T-helper 2 cell treated with Interferon-gamma antibody and Interleukin-4, amounts not matched to agents 5 μg/mL and 100 μg/mL, for 36 hours (primary cell): ENCODE results near the gene PKHD1.

Experiments
- DNase-seq: peaks from one replicate; pipeline ENCODE4 v3.0.0; 2021; ENCODE audit warnings: low spot score
- H3K27ac Mint-ChIP-seq: one replicate; pipeline ENCODE4 v1.8.0; 2021; ENCODE audit warnings: mild to moderate bottlenecking, mixed read lengths
- H3K27me3 Mint-ChIP-seq: one replicate; pipeline ENCODE4 v1.8.0; 2021; ENCODE audit warnings: low read depth, mixed read lengths
- H3K36me3 Mint-ChIP-seq: one replicate; pipeline ENCODE4 v1.8.0; 2021; ENCODE audit warnings: low read depth, mixed read lengths
- H3K4me1 Mint-ChIP-seq: one replicate; pipeline ENCODE4 v1.8.0; 2021; ENCODE audit warnings: low read depth, mixed read lengths
- H3K4me3 Mint-ChIP-seq: one replicate; pipeline ENCODE4 v1.8.0; 2022; ENCODE audit warnings: mild to moderate bottlenecking, moderate library complexity, mixed read lengths
- H3K9me3 Mint-ChIP-seq: one replicate; pipeline ENCODE4 v1.8.0; 2021; ENCODE audit warnings: mixed read lengths

PKHD1 gene

DNA sequence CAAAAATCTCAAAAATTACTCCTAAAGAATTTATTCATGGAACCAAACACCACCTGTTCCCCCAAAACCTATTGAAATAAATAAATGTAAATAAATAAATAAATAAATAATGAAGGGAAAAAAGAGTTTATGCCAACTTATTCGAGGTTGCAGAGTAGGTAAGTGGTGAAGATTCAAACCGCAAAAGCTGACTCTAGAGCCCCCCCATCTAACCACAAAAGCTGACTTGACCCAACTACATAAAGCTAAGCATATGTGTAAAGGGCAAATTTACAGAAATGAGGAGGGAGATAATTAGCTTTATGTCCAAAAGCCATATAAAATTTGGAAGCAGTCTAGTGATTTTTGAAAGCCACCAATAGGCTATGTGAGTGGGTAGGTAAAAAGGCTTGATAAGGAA lies 486.9 kb downstream of the PKHD1 start:
- H3K27me3 Mint-ChIP-seq: no peaks in the 10 kb centered on the region
- H3K4me3 Mint-ChIP-seq: no peak overlapping the region
- H3K4me1 Mint-ChIP-seq: no peaks in the 10 kb centered on the region
- no peaks in the 10 kb centered on the region for H3K36me3 Mint-ChIP-seq
- no peak overlapping the region for H3K27ac Mint-ChIP-seq
- DNase-seq: no peak
- peaks cover 8% of the 10 kb centered on the region for H3K9me3 Mint-ChIP-seq

DNA sequence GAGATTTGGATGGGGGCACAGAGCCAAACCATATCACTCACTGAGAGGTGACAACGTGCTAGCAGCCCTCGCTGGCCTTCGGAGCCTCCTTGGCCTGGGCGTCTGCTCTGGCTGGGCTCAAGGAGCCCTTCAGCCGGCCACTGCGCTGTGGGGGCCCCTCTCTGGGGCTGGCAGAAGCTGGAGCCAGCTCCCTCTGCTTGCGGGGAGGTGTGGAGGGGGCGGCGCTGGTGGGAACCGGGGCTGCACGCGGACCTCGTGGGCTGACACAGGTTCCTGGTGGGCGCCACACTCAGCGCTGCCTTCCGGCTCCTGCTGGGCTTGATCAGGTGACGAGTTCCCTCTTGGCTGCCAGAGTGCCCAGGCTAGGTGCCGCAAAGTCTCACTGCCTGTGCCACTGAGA lies 489.2 kb downstream of the PKHD1 start:
- Mint-ChIP-seq H3K36me3 (no peaks in the 10 kb centered on the region), H3K9me3 (peaks cover 8% of the 10 kb centered on the region), H3K27me3 (no peaks in the 10 kb centered on the region), H3K4me3 (no peak overlapping the region), H3K27ac (no peak overlapping the region), H3K4me1 (no peaks in the 10 kb centered on the region)
- DNase-seq: no peak

DNA sequence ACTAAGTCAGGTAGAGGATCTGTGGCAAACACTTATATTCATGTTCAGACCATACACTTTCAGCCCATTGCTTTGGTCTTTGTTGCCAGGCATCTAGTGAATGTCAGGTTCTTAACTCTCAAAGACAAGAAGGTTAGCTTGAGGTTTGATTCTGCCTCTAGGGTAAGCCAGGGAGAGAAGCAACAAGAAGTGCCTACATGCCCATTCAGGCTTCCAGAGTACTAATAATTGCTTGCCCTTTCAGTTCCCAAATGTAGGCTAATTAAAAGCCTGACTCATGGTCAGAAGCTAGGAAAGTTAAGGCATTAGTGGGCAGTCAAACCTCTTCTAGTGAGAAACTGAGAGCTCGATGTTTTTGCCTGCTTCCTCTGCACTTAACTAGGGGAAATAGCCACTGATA lies 492.4 kb downstream of the PKHD1 start:
- Mint-ChIP-seq H3K4me1 (no peaks in the 10 kb centered on the region), H3K9me3 (peaks cover 8% of the 10 kb centered on the region), H3K36me3 (no peaks in the 10 kb centered on the region), H3K27me3 (no peaks in the 10 kb centered on the region), H3K27ac (no peak overlapping the region), H3K4me3 (no peak overlapping the region)
- DNase-seq: no peak

DNA sequence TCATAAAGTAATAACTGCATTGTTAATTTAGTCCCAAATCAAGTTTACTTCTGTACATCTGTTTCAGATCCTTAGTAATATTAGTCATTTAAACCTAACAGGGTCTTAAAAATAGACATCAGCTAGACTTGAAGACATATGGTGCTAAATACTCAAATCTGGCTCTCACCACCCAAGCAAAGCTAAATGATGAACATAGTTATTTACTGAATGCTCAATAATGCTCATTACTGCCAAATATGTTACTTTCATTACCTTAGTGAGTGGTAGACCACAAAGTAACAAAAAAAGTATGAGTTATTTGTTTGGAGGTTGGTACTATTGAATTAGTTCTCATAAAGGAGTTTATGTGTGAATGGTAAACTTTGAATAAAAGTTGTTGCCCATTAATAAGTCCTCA lies 502.1 kb downstream of the PKHD1 start:
- H3K4me1 Mint-ChIP-seq: no peaks in the 10 kb centered on the region
- no peak overlapping the region for H3K27ac Mint-ChIP-seq
- no peak overlapping the region for H3K4me3 Mint-ChIP-seq
- no peak for DNase-seq
- H3K9me3 Mint-ChIP-seq: no peaks in the 10 kb centered on the region
- no peaks in the 10 kb centered on the region for H3K36me3 Mint-ChIP-seq
- no peaks in the 10 kb centered on the region for H3K27me3 Mint-ChIP-seq

DNA sequence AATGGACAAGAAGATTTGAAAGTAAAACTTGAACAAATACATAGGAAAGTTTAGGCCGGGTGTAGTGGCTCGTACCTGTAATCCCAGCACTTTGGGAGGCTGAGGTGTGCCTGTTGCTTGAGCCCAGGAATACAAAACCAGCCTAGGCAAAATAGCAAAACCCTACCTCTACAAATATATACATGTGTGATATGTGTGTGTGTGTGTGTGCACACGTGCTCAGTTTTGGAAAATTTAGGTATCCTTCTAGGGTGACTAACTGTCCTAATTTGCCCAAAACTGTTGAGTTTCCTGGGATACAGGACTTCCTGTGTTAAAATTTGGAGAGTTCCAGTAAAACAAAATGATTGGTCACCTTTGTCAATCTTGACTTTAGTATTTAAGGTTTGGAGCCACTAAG lies 503.2 kb downstream of the PKHD1 start:
- Mint-ChIP-seq H3K4me3 (no peak overlapping the region), H3K4me1 (no peaks in the 10 kb centered on the region), H3K27ac (no peak overlapping the region), H3K36me3 (no peaks in the 10 kb centered on the region), H3K9me3 (no peaks in the 10 kb centered on the region), H3K27me3 (no peaks in the 10 kb centered on the region)
- DNase-seq: no peak

DNA sequence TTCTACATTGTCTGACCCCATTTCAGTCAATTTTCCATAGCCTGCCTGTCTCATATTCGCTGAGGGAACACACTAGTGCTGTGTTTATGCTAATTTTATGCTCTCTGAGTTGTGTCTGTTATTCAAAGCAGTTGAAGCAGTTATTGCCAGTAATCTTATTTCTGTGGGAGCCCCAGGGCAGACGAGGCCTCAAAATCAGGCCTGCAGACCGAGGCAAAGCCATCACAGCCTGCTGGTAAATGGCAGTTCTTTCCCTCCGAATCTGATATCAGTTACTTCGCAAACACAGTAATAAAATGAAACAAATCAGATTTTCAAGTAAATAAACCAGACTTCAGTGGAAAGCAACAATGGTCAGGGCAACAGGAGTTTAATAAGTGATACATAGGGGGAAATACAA lies 508.4 kb downstream of the PKHD1 start:
- Mint-ChIP-seq H3K36me3 (no peaks in the 10 kb centered on the region), H3K27ac (no peak overlapping the region), H3K4me3 (no peak overlapping the region), H3K27me3 (no peaks in the 10 kb centered on the region), H3K9me3 (peaks cover 6% of the 10 kb centered on the region), H3K4me1 (no peaks in the 10 kb centered on the region)
- no peak for DNase-seq

DNA sequence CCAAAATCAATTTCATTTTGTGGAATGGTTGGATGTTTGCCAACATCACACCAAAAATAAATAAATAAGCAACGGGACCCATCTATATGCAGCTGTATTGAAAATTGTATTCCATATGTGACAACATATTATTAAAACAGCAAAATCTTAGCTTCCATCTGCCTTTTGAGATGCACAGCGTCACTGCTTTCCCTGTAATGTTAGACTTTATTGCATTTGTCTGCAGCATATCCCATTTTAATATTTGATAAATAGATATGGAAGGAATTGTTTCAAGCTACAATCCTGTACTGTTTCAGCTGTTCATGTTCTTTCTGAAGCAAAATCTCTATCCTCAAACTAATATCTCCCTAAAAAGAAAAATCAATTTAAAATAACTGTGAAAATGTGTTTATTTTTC lies 509.1 kb downstream of the PKHD1 start:
- no peak for DNase-seq
- no peak overlapping the region for H3K4me3 Mint-ChIP-seq
- peaks cover 6% of the 10 kb centered on the region for H3K9me3 Mint-ChIP-seq
- H3K36me3 Mint-ChIP-seq: no peaks in the 10 kb centered on the region
- H3K4me1 Mint-ChIP-seq: no peaks in the 10 kb centered on the region
- H3K27ac Mint-ChIP-seq: no peak overlapping the region
- H3K27me3 Mint-ChIP-seq: no peaks in the 10 kb centered on the region

DNA sequence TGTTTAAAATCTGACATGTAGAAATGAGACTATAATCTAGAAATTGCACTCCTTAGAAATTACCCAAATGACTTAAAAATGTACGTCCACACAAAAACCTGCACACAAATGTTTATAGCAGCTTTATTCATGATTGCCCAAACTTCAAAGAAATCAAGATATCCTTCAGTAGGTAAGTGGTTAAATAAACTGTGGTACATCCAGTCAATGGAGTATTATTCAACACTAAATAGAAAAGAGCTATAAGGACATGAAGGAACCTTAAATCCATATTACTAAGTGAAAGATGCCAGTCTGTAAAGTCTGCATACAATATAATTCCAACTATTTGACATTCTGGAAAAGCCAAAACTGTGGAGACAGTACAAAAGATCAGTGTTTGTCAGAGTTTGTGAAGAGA lies 513.4 kb downstream of the PKHD1 start:
- Mint-ChIP-seq H3K4me3 (no peak overlapping the region), H3K27me3 (no peaks in the 10 kb centered on the region), H3K9me3 (peaks cover 6% of the 10 kb centered on the region), H3K36me3 (no peaks in the 10 kb centered on the region), H3K27ac (no peak overlapping the region), H3K4me1 (no peaks in the 10 kb centered on the region)
- no peak for DNase-seq

DNA sequence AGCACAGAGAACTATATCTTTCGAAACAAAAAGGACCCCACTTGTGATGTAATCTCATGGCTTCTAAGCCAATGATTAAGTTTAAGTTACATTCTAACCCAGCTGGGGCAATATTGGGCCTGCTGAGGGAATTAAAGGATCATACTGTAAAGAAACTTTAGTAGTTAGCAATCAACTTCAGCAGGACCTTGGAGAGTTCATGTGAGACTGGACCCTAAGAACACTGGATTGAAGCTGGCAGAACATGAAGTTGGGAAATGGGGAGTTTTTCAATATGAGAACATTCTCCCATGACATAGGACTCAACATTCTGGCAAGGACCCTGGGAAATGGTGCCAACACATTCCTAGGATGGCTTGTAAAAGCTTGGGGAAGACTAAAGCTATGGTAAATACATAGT lies 516.2 kb downstream of the PKHD1 start:
- Mint-ChIP-seq H3K27ac (no peak overlapping the region), H3K4me3 (no peak overlapping the region), H3K4me1 (no peaks in the 10 kb centered on the region), H3K36me3 (no peaks in the 10 kb centered on the region), H3K9me3 (no peaks in the 10 kb centered on the region), H3K27me3 (no peaks in the 10 kb centered on the region)
- DNase-seq: no peak

DNA sequence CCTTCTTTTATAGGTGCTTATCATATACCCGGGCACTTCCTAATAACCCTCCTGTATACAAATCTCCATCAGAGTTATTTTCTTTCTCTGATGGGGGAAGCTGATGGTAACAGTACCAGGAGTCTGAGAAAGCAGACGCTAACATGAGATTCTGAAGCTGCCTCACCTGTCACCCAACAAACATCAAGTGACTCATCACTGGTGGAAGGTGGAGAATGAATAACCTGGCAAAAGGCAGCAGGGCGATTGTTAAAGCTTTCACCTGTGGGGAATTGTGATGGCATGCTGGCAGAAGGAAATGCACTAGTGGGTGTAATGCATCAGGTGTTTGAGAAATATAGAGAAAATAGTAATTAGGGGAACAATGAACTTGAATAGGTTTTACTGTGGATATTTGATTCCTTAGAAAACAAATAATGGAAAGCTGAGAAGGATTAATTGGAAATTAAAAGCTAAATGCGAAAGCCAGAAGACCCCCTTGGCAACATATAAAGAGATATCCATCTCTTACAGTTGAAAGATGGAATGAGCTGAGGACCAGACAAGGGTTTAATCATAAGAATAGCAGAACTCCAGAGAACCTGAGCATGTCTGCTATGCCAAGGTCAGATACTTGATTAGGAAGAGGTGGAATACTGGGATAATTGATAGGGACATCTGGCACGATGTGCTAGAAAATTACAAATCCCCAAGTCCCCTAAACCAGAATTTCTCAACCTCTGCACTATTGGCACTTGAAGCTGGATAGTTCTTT lies 517.1 kb downstream of the PKHD1 start:
- no peaks in the 10 kb centered on the region for H3K36me3 Mint-ChIP-seq
- H3K27me3 Mint-ChIP-seq: no peaks in the 10 kb centered on the region
- H3K4me3 Mint-ChIP-seq: no peak overlapping the region
- H3K27ac Mint-ChIP-seq: no peak overlapping the region
- H3K9me3 Mint-ChIP-seq: no peaks in the 10 kb centered on the region
- DNase-seq: no peak
- no peaks in the 10 kb centered on the region for H3K4me1 Mint-ChIP-seq

DNA sequence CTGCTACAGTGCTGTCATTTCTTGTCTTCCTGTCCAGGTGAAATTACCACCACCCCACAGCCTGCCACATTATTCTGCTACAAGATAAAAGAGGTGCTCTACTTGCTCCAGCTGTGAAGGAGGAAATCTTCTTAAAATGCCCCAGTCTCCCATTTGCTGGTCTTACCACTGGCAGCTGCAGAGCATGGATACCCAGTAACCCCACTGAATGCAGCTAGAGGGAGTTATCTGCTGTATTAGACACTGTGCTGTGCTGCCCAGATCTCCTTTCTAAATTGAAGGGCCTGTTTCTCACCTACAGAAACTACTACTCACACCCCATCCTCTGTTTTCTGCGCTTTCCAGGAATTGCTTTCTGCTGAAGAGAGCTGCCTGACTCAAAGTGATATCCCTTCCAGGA lies 517.8 kb downstream of the PKHD1 start:
- H3K4me1 Mint-ChIP-seq: no peaks in the 10 kb centered on the region
- no peak for DNase-seq
- H3K9me3 Mint-ChIP-seq: no peaks in the 10 kb centered on the region
- no peaks in the 10 kb centered on the region for H3K36me3 Mint-ChIP-seq
- no peak overlapping the region for H3K27ac Mint-ChIP-seq
- no peak overlapping the region for H3K4me3 Mint-ChIP-seq
- H3K27me3 Mint-ChIP-seq: no peaks in the 10 kb centered on the region

DNA sequence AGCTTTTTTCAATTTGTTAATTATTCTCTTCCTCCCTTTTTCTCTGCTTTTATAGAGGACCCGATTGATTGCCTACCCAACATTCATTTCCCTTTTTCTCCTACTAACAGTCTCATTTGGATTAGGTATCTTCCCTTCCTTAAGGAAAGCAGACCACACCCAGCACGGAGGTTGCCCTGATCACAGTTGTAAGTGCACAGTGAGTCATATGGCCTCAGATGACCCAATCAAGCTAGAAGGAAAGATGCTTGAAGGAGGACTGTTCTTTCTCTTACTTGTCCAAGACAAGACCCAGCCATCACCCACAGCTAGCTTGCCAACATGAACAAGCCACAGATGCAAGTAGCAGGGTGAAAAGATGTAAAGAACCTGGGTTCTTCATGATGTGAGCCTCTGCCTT lies 518.6 kb downstream of the PKHD1 start:
- no peak overlapping the region for H3K4me3 Mint-ChIP-seq
- H3K27ac Mint-ChIP-seq: no peak overlapping the region
- H3K4me1 Mint-ChIP-seq: no peaks in the 10 kb centered on the region
- no peaks in the 10 kb centered on the region for H3K36me3 Mint-ChIP-seq
- no peaks in the 10 kb centered on the region for H3K9me3 Mint-ChIP-seq
- H3K27me3 Mint-ChIP-seq: no peaks in the 10 kb centered on the region
- no peak for DNase-seq

DNA sequence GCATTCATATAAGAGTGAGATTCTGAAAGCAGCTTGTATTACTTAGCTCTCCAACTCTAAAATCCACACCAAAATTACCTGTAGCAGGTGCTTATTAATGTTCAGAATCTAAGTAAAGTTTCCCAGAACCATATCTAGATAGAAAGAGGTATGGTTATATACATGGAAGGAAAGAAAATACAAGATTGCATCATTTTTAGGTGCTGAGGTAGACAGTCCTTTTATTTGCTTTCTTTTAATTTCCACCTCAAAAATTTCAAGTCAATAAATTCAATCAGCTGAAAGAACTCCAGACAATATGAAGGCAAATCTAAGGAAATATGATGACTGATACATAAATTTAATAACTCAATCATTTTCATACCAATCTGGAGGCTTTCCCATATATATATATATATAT lies 521.9 kb downstream of the PKHD1 start:
- Mint-ChIP-seq H3K27ac (no peak overlapping the region), H3K9me3 (no peaks in the 10 kb centered on the region), H3K36me3 (no peaks in the 10 kb centered on the region), H3K4me1 (peaks cover 2% of the 10 kb centered on the region), H3K4me3 (no peak overlapping the region), H3K27me3 (no peaks in the 10 kb centered on the region)
- DNase-seq: no peak
